Vagina (tissue), 2 donors: ENCODE results near the gene CKLF.
"Not testable (repeated sequence)": the region's sequence is repeated elsewhere in the genome, so short reads cannot be mapped to it uniquely, and the experiment has no call there.

Experiments
- POLR2A ChIP-seq, 2 donors: fragments of 450-650 bp; IDR thresholded peaks; one replicate each; pipeline ENCODE4 v1.6.1; 2017; ENCODE audit warnings: antibody characterized with exemption in 2 of 2, mild to moderate bottlenecking in 2 of 2, moderate library complexity in 2 of 2
- TF ChIP-seq, protein P1 (sequence below), 3 experiments: fragments of 450-650 bp in 2 of 3; fragments of 200-600 bp in 1 of 3; sonication (generic) in 1 of 3; IDR thresholded peaks; one replicate each; pipeline ENCODE4 v1.5.1; 2017 to 2019; ENCODE audit warnings: antibody characterized with exemption in 3 of 3, mild to moderate bottlenecking in 2 of 3, moderate library complexity in 2 of 3

DNA sequence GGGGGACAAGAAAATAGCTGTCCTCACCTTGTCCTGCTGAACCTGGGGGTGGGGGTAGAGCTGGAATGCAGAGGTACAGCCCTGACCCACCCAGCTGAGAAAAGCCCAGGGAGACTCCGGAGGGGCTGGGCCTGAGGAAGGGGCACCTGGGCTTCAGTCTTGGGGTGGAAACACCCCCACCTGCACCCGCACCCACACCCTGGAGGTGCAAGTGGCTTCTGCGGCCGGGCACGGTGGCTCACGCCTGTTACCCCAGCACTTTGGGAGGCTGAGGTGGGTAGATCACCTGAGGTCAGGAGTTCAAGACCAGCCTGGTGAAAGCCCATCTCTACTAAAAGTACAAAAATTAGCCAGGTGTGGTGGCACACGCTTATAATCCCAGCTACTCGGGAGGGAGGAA is 59.5 kb downstream of the CKLF start:
- TF ChIP-seq, protein P1, sequence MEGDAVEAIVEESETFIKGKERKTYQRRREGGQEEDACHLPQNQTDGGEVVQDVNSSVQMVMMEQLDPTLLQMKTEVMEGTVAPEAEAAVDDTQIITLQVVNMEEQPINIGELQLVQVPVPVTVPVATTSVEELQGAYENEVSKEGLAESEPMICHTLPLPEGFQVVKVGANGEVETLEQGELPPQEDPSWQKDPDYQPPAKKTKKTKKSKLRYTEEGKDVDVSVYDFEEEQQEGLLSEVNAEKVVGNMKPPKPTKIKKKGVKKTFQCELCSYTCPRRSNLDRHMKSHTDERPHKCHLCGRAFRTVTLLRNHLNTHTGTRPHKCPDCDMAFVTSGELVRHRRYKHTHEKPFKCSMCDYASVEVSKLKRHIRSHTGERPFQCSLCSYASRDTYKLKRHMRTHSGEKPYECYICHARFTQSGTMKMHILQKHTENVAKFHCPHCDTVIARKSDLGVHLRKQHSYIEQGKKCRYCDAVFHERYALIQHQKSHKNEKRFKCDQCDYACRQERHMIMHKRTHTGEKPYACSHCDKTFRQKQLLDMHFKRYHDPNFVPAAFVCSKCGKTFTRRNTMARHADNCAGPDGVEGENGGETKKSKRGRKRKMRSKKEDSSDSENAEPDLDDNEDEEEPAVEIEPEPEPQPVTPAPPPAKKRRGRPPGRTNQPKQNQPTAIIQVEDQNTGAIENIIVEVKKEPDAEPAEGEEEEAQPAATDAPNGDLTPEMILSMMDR (IDR thresholded peaks at IDR 0.05) = not testable (repeated sequence)
- TF ChIP-seq POLR2A (IDR thresholded peaks at IDR 0.05) = not testable (repeated sequence)
